GM12801 (cell line): ENCODE data around the gene IPO7.

ENCODE experiments used
- CTCF ChIP-seq: IDR thresholded peaks from one replicate; pipeline ENCODE4 v1.5.1; 2011; ENCODE audit warnings: control low read depth; ENCODE audit not compliant: insufficient read length; ENCODE audit errors: extremely low read depth

IPO7 gene

GRCh38 chr11:9363954-9364912 lies 20.2 kb upstream of the IPO7 start:
- TF ChIP-seq CTCF = no peak

- TF ChIP-seq CTCF = no peak
Observed at GRCh38 chr11:9367551-9367950, 16.9 kb upstream of the IPO7 start.

GRCh38 chr11:9377036-9377435 lies 7.4 kb upstream of the IPO7 start:
- TF ChIP-seq CTCF = no peak

- no peak for TF ChIP-seq CTCF
Observed at GRCh38 chr11:9379041-9379440, 5.4 kb upstream of the IPO7 start.

GRCh38 chr11:9380773-9381172 lies 3.7 kb upstream of the IPO7 start:
- TF ChIP-seq CTCF = no peak

- no peak for TF ChIP-seq CTCF
Observed at GRCh38 chr11:9385327-9385899, 961 bp downstream of the IPO7 start.

- TF ChIP-seq CTCF = no peak
Observed at GRCh38 chr11:9386086-9386485, 1.6 kb downstream of the IPO7 start.
